Hematopoietic multipotent progenitor cell treated with erythropoietin and hydrocortisone succinate and interleukin-3 and kit ligand, for 4 days (in vitro differentiated cells): Measurements from ENCODE around the gene GIMAP8.
A peak's percentile ranks its signal among the peaks of the same experiment; 100 is the strongest.
"Not testable (repeated sequence)": the region's sequence is repeated elsewhere in the genome, so short reads cannot be mapped to it uniquely, and the experiment has no call there.

Experiments used
- DNase-seq: peaks from one replicate; pipeline ENCODE4 v3.0.0-alpha.2; 2015

Gene GIMAP8

DNA sequence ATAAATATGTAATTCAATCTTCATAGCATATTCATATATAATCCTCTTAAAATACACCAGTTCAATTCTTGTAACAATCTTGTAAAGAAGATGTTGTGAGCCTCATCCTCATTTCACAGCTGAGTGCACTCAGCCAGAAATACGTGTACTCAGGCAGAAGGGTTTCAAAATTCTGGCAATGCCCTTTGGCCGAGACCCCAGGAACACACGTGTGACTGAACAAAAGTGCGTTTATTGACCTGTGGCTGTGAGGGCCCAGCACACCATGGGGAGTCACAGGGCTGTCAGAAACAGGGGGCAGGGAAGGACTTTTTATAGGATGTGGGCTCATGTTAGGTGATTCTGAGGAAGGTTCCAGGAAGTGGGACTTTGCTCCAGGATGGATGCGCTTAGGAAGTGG, 21.5 kb downstream of the GIMAP8 start:
- DNase-seq, result no peak

DNA sequence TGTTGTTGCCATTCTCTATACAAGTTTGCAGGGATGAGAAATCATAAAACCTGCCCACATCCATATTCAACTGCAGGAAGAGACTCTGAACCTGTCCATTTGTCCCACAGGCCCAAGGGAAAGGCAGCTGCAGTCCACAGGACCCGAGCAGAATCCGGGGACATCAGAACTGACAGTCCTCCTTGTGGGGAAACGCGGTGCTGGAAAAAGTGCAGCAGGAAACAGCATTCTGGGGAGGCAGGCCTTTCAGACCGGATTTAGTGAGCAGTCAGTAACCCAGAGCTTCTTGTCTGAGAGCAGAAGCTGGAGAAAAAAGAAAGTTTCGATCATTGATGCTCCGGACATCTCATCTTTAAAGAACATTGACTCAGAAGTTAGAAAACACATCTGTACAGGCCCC, 23.5 kb downstream of the GIMAP8 start:
- DNase-seq, result no peak

DNA sequence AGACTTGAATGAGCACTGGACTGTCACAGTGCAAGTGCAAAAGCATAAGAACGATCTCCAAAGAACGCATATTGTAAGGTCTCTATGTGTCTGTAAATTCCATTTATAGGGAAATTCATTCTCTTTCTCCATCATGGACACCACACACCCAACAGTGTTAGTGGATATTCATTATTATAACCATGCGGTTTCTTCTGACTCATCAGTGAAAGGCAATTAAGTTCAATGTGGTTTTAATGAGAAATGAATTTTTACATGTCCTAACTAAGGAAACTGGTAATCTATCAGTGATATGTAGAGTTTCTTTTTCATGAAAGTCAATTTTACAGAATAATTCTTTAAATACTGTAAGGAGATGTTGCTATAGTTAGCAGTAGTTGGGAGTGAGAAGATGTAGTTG, 25.9 kb downstream of the GIMAP8 start:
- no peak for DNase-seq

DNA sequence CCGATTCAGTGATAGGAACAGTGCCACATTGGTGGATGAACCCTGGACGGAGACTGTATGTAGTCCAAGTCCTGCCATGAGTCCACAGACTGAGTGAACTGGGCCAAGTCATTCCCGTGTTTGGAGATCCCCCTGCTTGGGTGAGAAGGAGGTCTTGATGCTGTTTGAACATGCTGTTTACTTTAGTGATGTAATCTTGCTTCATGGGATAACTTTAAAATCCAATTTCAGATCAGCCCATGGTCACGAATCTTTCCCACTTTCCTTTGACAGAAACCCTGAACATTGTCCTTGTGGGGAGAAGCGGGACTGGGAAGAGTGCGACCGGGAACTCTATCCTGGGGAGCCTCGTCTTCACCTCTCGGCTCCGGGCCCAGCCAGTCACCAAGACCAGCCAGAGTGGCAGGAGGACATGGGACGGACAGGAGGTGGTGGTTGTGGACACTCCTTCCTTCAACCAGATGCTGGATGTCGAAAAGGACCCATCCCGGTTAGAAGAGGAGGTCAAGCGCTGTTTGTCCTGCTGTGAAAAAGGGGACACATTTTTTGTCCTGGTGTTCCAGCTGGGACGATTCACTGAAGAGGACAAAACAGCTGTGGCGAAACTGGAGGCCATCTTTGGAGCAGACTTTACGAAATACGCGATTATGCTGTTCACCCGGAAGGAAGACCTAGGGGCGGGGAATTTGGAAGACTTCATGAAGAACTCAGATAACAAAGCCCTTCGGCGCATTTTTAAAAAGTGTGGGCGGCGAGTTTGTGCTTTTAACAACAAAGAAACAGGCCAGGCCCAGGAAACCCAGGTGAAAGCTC, 26.6 kb downstream of the GIMAP8 start:
- DNase-seq, result no peak

DNA sequence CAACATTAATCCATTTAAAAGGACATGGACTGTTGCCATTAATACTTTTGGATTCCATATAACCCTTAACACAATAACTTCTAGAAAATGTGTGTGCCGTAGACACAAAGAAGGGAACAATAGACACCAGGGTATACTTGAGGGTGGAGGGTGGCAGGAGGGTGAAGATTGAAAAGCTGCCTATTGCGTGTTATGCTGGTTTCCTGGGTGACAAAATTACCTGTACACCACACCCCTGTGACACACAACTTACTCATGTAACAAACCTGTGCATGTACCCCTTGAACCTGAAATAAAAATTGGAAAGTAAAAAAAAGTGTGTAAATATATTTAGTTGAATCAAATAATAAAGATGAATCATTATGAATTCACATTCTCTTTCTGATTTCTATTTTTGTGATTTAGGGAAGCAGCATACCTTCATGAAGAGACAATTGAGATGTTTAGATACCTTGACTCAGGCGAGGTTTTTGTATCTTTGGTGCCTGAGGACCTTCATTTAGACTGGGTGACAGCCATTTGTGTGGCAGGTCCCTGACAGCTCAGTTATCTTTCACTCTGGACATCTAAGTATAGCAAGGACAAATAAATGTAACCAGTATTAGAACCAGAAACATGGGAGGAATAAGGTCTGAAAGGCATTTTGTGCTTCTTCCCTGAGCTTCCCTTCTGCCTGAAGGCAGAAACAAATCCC, 28.7 kb downstream of the GIMAP8 start:
- no peak for DNase-seq

DNA sequence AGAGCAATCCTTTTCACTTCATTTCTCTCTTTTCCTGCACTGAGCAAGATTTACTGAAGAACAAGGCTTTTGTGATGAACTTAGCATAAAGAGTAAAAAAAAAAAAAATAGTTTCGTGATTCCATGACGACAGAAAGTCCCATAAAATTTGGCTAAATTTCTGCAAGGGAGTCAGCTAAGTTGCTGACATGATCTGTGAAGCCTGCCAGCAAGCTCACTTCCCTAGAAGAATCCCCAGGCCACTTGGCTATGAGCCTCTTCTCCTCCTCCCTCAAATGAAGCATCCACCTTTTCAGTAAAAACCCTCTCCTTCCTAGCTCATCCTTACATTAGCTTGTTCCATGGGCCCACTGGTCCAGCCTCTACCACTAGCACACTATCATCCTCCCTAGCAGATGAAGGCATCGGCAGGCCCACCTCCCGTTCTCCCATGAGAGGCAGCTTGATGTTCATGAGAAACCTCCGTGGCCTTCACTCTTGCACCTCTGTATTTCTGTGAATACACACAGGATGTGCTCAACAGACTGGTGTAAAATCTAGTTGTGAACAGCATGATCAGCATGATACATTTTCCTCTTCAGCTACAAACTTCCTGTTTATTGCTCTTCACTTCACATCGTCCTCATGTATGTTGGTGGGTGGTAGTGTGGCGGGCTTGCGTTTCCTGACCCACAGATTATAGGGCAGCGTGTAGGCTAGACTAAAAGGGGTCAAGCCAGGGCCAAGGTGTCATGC, 30.9 kb downstream of the GIMAP8 start:
- DNase-seq, result no peak

DNA sequence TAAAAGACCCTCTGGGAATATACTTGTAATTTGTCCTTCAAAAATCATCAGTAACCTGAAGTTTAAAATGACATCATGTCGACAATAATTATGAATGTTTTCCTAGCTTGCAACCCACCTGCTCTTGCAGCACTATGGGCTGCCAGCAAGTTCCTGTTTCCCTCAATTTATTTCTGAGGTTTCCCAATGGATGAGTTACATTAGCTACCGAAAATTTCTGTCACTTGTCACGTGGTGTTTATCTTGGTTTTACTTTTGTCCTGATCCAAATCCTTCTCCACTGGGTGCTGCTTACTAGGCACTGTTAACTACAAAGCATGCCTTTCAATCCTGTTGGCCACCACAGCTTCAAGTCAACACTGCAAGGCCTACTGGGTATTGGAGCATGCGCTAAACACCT, 31.5 kb downstream of the GIMAP8 start:
- no peak for DNase-seq

DNA sequence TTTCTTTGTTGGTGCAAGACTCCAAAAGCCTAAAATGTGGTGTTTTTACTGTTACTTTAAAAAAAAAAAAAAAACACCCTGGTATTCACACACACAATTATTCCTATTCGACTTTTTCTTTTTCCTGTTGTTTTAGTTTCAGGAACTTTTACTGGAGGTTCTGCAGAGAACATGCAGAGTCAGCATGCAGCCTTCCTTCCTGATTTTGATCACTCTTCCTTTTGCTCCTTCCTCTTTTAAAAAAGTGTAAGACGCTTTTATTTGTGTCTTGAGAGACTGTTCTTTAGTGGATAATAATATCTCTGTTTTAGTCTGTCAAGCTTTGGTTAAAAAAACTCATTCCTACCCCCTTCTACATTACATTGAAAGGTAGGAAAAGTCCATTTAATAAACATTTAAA, 33.1 kb downstream of the GIMAP8 start:
- peak; percentile 44 for DNase-seq

DNA sequence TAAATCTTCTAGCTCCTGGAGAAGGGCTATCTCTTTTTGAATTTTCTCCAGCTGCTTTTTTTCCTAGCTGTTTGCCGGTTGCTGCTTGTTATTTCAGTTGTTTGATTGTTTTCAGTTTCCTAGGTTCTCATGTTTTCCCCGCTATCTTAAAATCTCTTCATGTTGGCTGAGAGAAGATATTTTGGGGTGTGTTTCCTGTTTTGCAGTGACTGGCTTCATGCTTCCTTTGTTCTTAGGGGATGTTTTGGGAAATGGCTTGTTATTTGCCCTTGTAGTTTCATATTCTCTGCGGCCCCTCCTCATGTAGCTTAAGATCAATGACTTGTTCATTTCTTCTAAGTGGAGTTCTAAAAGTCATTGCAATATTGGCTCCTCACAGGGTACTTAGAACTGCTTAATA, 33.6 kb downstream of the GIMAP8 start:
- peak; percentile 25 for DNase-seq

DNA sequence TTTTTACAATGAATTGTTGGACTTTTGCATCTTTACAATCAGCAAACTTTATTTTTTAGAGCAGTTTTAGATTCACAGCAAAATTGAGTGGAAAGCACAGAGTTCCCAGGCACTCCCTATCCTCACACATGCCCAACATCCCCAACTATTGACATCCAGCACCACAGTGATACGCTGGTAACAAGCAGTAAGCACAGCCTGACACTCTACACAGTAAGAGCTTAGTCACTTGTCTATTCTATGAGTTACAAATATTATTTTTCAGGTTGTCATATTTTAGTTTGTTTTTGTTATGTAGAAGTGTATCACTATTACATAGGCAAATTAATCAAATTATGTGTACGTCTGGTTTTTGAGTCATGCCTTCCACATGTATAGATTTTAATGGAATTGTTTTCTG, 37.2 kb downstream of the GIMAP8 start:
- no peak for DNase-seq

DNA sequence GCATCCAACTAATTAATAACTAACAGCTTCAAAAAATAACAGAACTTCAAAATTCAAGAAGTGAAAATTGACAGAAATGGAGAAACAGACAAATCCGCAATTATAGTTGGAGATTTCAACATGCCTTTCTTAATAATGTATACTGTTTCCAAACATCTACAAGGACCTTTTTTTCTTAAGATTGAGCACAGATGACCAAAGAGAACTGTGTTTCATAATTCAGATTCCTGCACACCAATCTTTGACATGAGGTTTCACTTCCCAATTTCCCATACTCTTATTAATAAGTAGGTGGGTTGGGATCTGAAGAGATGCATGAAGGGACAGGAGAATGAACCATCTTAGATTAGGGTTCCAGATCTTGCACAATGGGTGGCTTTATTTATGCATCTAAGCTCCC, 39.4 kb downstream of the GIMAP8 start:
- DNase-seq, result no peak

DNA sequence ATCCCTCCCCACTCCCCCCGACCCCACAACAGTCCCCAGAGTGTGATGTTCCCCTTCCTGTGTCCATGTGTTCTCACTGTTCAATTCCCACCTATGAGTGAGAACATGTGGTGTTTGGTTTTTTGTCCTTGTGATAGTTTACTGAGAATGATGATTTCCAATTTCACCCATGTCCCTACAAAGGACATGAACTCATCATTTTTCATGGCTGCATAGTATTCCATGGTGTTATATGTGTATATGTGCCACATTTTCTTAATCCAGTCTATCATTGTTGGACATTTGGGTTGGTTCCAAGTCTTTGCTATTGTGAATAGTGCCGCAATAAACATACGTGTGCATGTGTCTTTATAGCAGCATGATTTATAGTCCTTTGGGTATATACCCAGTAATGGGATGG, 43.0 kb downstream of the GIMAP8 start:
- not testable (repeated sequence) for DNase-seq

DNA sequence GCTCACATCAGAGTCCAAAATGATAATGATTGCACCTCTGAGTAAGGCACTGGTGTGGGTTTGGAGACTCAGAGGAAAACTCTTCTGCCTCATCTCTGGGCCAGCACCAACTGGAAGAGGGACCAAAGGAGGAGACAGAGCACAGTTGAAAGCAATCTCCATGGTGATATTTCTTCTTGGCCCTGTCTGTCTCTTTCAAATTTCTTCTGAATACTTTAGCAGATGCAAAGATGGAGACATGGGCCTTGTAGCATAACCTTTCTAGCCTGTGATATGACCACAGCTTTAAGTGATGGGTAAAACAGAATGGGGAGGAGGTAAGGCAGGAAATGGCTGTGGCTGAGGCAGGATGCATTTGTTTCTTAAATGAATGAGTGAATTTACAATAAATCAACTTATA, 52.1 kb downstream of the GIMAP8 start:
- peak; percentile 21 for DNase-seq

DNA sequence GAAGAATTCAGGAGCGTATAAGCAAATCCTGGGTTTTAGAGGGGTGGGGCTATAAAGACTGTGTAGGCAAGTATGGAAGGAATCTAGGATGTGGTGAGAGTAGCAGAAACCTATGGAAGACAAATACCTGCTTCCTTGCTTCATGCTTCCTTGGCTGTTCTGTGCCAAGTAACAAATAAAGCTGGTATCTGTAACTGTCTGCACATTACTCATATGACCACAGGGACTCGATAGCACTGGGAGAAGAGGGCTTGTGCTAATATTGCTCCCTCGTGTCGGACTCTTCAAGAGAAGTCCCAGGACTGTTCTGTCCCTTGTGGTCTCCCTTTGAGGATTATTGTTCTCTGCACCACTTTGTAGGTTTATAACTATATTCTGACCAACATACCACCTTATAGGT, 52.7 kb downstream of the GIMAP8 start:
- DNase-seq, result no peak

DNA sequence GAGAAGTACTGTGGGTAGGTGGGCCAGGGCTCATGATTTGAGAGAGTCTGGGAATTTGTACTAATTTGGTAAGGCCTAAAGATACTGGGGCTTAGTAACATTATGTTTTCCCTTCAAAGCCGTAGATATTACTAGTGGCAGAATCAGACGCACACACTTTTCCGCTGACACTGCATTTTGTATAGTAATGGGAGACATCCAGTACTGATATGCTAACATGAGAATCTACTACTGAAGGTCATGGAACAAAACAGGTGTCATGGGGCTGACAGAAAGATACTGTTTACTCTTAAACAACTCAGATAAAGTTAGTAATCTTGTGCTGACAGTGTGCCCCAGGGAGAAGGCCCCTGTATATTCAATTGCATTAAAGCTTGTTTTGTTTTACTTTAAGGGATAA, 53.2 kb downstream of the GIMAP8 start:
- no peak for DNase-seq

DNA sequence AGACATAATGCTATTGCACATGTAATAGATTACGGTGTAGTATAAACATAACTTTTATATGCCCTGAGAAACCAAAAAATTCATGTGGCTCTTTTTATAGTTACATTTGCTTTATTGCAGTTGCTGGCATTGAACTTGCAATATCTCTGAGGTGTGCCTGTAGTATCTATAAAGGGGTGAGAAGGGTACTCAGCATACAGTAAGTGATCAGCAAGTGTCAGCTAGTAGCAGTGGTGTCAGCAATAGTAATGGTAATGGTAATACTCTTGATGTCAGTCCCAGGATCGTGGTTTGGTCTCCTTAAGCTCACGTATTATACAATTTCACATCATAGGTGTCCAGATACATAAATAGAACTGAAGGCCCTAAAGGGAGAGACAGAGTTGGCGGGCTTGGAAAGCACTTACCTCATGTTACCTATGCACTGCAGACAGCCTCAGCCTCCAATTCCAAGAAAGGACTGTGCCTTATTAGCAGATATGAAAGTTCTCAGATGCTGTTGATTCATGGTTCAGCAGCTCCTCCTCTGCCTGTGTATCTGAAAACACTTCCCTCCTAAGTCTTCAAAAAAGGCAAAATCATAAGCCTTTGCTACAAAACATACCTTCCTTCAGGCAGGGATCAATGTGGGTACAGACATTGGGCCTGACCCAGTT, 57.6 kb downstream of the GIMAP8 start:
- no peak for DNase-seq

DNA sequence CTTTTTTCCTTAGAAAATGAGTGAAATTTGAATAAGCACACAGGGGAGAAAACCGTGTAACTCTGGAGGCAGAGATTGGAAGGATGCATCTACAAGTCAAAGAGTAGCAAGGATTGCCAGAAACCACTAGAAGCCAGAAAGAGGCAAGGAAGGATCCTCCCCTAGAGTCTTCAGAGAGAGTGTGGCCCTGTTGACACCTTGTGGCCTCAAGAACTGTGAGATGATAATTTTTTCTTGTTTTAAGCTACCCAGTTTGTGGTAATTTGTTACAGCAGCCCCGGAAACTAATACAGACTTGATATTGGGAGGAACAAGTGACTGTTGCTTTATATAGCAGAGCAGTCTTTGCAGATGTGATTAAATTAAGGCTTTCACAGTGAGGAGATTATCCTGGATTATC, 60.6 kb downstream of the GIMAP8 start:
- DNase-seq, result no peak

DNA sequence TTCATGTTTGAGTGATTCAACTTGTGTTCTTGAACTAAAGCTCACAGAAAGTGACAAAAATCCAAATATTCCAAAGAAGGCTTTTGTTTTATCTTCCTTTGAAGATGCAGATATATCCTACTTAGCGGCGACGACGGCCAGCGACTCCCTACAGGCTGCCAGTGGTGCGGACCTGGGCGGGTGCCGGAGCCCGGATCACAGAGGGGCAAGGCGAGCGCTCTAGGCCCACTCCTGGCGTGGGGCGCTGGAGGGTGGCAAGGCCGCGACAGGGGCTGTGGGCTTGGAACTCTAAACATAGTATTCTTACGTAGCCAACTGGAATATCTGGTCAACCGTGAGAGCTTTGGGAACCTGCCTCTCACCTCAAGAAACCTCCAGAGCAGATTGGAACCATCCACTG, 63.3 kb downstream of the GIMAP8 start:
- no peak for DNase-seq

DNA sequence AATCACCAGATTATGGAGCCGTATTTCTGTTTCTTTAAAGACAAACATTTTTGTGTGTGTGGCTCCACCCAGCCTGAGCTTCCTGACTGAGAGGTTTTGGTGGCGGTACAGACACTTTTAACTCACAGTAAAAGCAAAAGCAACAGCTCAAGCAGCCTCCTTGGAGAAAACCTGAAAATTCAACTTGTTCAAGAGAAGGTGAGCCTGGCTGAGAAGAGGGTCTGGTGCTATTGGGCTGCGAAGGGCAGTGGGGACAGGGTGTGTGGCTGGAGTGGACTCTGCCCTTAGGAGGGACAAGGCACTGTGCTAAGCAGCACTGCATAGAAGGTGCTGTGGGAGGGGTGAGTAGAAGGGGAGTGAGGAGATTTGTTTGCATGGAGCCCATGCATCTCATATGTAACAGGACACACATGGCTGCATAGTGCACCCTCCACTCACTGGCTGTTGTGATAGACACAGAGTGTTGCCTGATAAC, 64.4 kb downstream of the GIMAP8 start, which contains the start of gene GIMAP7:
GIMAP7 (plus strand) TSS at position 125 of the 475 bp plus-strand sequence. CDS start 5,103 bp downstream, outside the sequence.
- peak; percentile 64 for DNase-seq

DNA sequence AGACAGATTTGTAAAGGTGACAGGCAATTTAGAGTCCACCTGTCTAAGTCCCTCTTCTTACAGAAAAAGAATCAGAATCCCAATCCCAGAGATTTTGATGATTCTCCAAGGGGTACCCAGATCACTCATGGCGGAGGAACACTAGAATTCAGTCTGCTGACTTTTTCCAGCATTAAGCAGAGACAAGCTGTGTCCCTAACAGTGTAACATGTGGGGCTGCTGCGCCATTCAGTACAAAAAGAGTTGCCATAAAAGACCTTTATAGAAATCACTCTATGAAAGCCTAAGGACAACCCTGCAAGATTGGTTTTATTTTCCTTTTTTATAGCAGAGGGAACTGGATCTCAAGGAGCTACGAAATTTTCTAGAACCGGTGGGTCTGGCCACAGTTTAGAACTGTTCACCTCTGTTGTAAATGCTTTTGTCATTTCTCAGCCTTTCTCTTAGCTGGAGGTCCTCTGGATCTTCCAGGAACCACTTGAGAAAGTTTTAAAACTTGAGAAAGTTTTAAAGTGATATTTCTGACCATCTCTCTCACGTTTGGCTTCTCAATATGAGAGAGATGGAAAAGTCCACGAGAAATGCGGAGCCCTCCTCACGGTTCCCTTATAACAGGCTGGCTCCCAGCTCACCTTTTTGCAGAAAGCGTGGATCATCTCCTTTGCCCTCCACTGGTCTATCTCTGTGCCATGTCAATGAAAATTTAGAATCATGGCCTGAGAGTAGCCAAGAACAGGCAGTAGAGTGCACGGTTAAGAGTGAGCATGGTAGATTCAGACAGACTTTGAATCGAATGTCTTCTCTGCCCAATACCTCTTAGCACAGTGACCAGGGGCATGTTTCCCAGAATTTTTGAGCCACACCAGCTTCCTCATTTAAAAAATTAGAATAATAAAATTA, 65.1 kb downstream of the GIMAP8 start:
- DNase-seq, result peak; percentile 38

DNA sequence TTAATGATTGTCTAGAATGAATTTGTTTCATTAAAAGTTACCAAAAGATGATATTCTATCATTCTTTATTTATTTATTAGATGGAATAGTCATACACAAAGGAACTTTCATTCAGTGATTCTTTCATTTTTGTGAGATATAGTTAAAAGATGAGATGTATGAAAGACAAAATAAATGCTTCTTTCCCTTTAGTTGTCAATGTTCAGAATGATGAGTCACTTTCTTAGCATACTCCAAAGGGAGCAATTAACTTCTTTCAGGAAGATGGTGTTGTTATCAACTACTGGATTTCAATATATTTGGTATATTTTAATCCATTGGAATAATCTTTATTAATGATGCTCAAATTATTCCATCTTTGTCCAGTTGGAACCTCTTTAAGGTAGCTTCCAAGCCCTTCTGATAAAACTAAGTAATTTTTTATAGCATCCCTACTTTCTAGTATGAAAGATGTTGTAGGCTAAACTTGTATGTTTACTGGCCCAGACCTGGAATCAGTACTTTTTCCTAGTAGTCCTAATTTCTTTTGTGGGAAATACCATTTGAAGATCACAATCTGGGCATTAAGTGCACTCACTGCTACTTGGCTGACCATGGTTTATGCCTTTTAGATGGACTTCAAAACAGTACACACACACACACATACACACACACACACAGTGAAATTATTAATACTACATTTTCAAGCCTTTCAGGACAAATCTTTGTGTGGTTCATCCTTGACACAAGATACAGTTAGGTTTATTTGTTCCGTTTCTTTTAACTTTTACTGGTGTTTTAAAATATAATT, 66.7 kb downstream of the GIMAP8 start:
- DNase-seq, result no peak
